22Rv1 (cell line): ENCODE measurements around the gene UGGT2.

Experiments
- CTCF ChIP-seq: fragments of 450-650 bp; IDR thresholded peaks from 2 replicates; pipeline ENCODE4 v1.5.1; 2017; ENCODE audit warnings: mild to moderate bottlenecking
- ZFX ChIP-seq: fragments of 450-650 bp; IDR thresholded peaks from 2 replicates; pipeline ENCODE4 v1.6.1; 2017; ENCODE audit warnings: antibody characterized with exemption, borderline replicate concordance

- TF ChIP-seq CTCF (no peak), ZFX (no peak)
Observed at GRCh38 chr13:96072392-96072791, 19.2 kb upstream of the UGGT2 start.
